Kidney (tissue), 14 donors: ENCODE data around the gene ABCB8. TPM values are rescaled to one million over a fixed set of nuclear protein-coding genes. Genes with fewer than 3 reads are reported as not detected.

ENCODE experiments used
- DNase-seq, 5 donors: peaks; one replicate each; pipeline ENCODE4 v3.0.0-alpha.2; 2013 to 2020
- FAIRE-seq: peaks from 2 replicates; lab custom pipeline; 2012; peaks lifted over from hg19 to GRCh38; lab: Jason Lieb, UNC
- H3K27ac ChIP-seq, 2 donors: one replicate each; pipeline ENCODE4 v1.7.0; 2013; ENCODE audit warnings: low read depth in 2 of 2, low read length in 2 of 2, inconsistent platforms in 1 of 2
- H3K27me3 ChIP-seq: one replicate; pipeline ENCODE4 v1.7.1; 2013; ENCODE audit warnings: low read length, inconsistent platforms; ENCODE audit not compliant: control insufficient read depth, insufficient read depth
- H3K36me3 ChIP-seq, 3 donors: one replicate each; pipeline versions ENCODE4 v1.7.0 to v1.7.1; 2013; ENCODE audit warnings: low read length in 3 of 3, control low read depth in 1 of 3, inconsistent platforms in 1 of 3; ENCODE audit not compliant: insufficient read depth in 3 of 3, control insufficient read depth in 2 of 3
- H3K4me1 ChIP-seq, 3 donors: one replicate each; pipeline versions ENCODE4 v1.7.0 to v1.7.1; 2013; ENCODE audit warnings: low read length in 3 of 3, inconsistent platforms in 1 of 3, low read depth in 1 of 3; ENCODE audit not compliant: control insufficient read depth in 2 of 3, insufficient read depth in 2 of 3
- H3K4me3 ChIP-seq, 3 donors: one replicate each; pipeline versions ENCODE4 v1.7.0 to v1.8.1; 2013; ENCODE audit warnings: low read length in 3 of 3, control low read depth in 1 of 3, inconsistent platforms in 1 of 3
- H3K9ac ChIP-seq, 3 donors: one replicate each; pipeline versions ENCODE4 v1.7.0 to v1.7.1; 2013; ENCODE audit warnings: low read length in 3 of 3, control low read depth in 1 of 3, inconsistent platforms in 1 of 3
- H3K9me3 ChIP-seq, 3 donors: one replicate each; pipeline versions ENCODE4 v1.7.0 to v1.7.1; 2013; ENCODE audit warnings: low read length in 3 of 3, control low read depth in 1 of 3, inconsistent platforms in 1 of 3; ENCODE audit not compliant: control insufficient read depth in 2 of 3, insufficient read depth in 1 of 3
- CTCF ChIP-seq: IDR thresholded peaks from 3 replicates; pipeline ENCODE4 v1.5.1; 2012; ENCODE audit warnings: mild to moderate bottlenecking, moderate library complexity, borderline replicate concordance; ENCODE audit not compliant: insufficient read depth; ENCODE audit errors: extremely low read depth
- intact Hi-C: fragments of 100-400 bp; cut with DNase I; formaldehyde crosslinking; loops from one replicate; pipeline ENCODE4 v1.11.1; 2022
- polyA plus RNA-seq: library from polyadenylated mRNA; stranded (reverse); fragments of 350-450 nt; fragmentation: Illumina TruSeq; extraction: RNeasy Lipid Tissue Mini Kit (QIAGEN cat#74804); gene quantifications from one replicate; pipeline ENCODE4 v1.2.3, GENCODE V29; 2014; ENCODE audit warnings: low read depth, low replicate concordance; ENCODE audit not compliant: insufficient read depth
- total RNA-seq: library from RNA; stranded (reverse); fragmentation: NEBNext Ultra II Directional; extraction: Animal tissue kit (Norgen Biotek cat#: 25700); gene quantifications from one replicate; pipeline ENCODE4 v1.2.1, GENCODE V29; 2021
- donor health status: control.
- donor health status: control.
- donor health status: control.
- donor health status: control.
- donor health status: control.
- donor health status: DM: yes; HTN: yes; CAD: no.
- donor health status: Normal renal cell carcinoma (clear cell type).

The ABCB8 gene
- total and polyA plus RNA-seq, 2 donors from 2014 or later, result 34.3 to 36.0 TPM

- intact Hi-C loops, result no loop called here
- no peak for FAIRE-seq
- TF ChIP-seq CTCF, result no peak
These were observed 67.0 kb downstream of the ABCB8 start for GRCh38 chr7:151095123-151095797.

DNA sequence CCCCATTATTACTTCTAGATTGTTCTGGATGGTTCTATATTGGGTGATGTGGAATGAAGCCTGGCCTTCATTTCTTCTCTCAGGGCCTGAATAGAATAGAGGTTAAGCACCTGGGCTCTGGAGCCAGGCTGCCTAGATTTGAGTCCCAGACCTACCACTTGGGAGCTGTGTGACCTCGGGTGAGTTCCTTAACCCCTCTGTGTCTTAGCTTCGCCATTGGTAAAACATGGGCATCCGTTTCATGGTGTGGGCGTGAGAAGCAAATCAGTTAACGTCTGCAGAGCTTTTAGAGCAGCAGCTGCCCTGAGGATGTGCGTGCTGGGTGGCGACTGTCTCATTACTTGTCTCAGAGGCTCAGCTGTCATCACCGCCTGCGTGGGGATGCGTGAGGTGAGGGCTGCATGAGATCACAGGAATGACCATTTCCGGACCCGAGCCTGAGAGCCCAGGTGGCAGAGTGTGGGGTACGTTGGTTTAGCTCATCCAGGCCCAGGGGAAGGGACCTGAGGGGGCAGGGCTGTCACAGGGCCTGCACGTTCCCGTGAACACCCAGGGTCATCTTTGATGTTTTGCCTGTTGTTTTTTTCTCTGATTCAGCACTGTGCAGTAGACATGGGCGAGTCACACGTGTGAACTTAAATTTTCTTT lies 67.7 kb downstream of the ABCB8 start:
- TF ChIP-seq CTCF, result no peak
- Histone ChIP-seq H3K4me1 (peaks cover 0 to 4% (median 2%) of the 10 kb centered on the region in 3 donors), H3K4me3 (no peak overlapping the region), H3K9me3 (no peaks in the 10 kb centered on the region), H3K27me3 (no peaks in the 10 kb centered on the region), H3K36me3 (no peaks in the 10 kb centered on the region), H3K27ac (no peak overlapping the region), H3K9ac (no peak overlapping the region)
- DNase-seq (peak in 1 of 5 donors; percentile 46), FAIRE-seq (no peak)
- intact Hi-C loops, result no loop called here

More at GRCh38 chr7:151095123-151095797, 67.0 kb downstream of the ABCB8 start:
- Histone ChIP-seq H3K4me3 (no peak overlapping the region), H3K27ac (no peak overlapping the region), H3K27me3 (no peaks in the 10 kb centered on the region), H3K4me1 (peaks cover 0 to 5% (median 2%) of the 10 kb centered on the region in 3 donors), H3K9ac (no peak overlapping the region), H3K36me3 (no peaks in the 10 kb centered on the region), H3K9me3 (no peaks in the 10 kb centered on the region)
- peak in 1 of 5 donors; percentile 32 for DNase-seq

Other genes starting within 250 kb of the ABCB8 start
- gene TMEM176B, start 228.1 kb upstream of the ABCB8 start, total RNA-seq, result 345 TPM
- gene TMEM176B, start 228.1 kb upstream of the ABCB8 start, polyA plus RNA-seq, result 542 TPM
- gene TMEM176A, start 227.7 kb upstream of the ABCB8 start, total RNA-seq, result 288 TPM
- 513 TPM for gene TMEM176A, start 227.7 kb upstream of the ABCB8 start, polyA plus RNA-seq
- 170 TPM for gene AOC1, start 175.9 kb upstream of the ABCB8 start, total RNA-seq
- gene AOC1, start 175.9 kb upstream of the ABCB8 start, polyA plus RNA-seq, result 99.1 TPM
- 1.3 TPM for gene KCNH2, start 50.1 kb upstream of the ABCB8 start, total RNA-seq
- gene KCNH2, start 50.1 kb upstream of the ABCB8 start, polyA plus RNA-seq, result 1.5 TPM
- 51.7 TPM for gene NOS3, start 37.4 kb upstream of the ABCB8 start, total RNA-seq
- 9.3 TPM for gene NOS3, start 37.4 kb upstream of the ABCB8 start, polyA plus RNA-seq
- 0.19 TPM for gene ATG9B, start 4.0 kb upstream of the ABCB8 start, total RNA-seq
- gene ATG9B, start 4.0 kb upstream of the ABCB8 start, polyA plus RNA-seq, result 0.19 TPM
- gene ASIC3, start 20.1 kb downstream of the ABCB8 start, total RNA-seq, result 1.9 TPM
- gene ASIC3, start 20.1 kb downstream of the ABCB8 start, polyA plus RNA-seq, result 3.1 TPM
- gene CDK5, start 29.4 kb downstream of the ABCB8 start, total RNA-seq, result 9.1 TPM
- 21.5 TPM for gene CDK5, start 29.4 kb downstream of the ABCB8 start, polyA plus RNA-seq
- 104 TPM for gene SLC4A2, start 31.1 kb downstream of the ABCB8 start, total RNA-seq
- 150 TPM for gene SLC4A2, start 31.1 kb downstream of the ABCB8 start, polyA plus RNA-seq
- 71.2 TPM for gene FASTK, start 52.4 kb downstream of the ABCB8 start, total RNA-seq
- gene FASTK, start 52.4 kb downstream of the ABCB8 start, polyA plus RNA-seq, result 116 TPM
- 36.9 TPM for gene TMUB1, start 55.0 kb downstream of the ABCB8 start, total RNA-seq
- 79.9 TPM for gene TMUB1, start 55.0 kb downstream of the ABCB8 start, polyA plus RNA-seq
- gene AGAP3, start 58.0 kb downstream of the ABCB8 start, total RNA-seq, result 64.4 TPM
- gene AGAP3, start 58.0 kb downstream of the ABCB8 start, polyA plus RNA-seq, result 35.8 TPM
- not detected for gene GBX1, start 139.2 kb downstream of the ABCB8 start, total RNA-seq
- not detected for gene GBX1, start 139.2 kb downstream of the ABCB8 start, polyA plus RNA-seq
- gene ASB10, start 158.8 kb downstream of the ABCB8 start, total RNA-seq, result not detected
- gene ASB10, start 158.8 kb downstream of the ABCB8 start, polyA plus RNA-seq, result 0.22 TPM
- not detected for gene H2BK1, start 182.0 kb downstream of the ABCB8 start, total RNA-seq
- gene H2BK1, start 182.0 kb downstream of the ABCB8 start, polyA plus RNA-seq, result not detected
- gene ABCF2, start 198.8 kb downstream of the ABCB8 start, total RNA-seq, result 30.8 TPM
- 22.5 TPM for gene ABCF2, start 198.8 kb downstream of the ABCB8 start, polyA plus RNA-seq
- 45.2 TPM for gene CHPF2, start 204.0 kb downstream of the ABCB8 start, total RNA-seq
- gene CHPF2, start 204.0 kb downstream of the ABCB8 start, polyA plus RNA-seq, result 15.6 TPM
- gene SMARCD3, start 220.2 kb downstream of the ABCB8 start, total RNA-seq, result 52.5 TPM
- gene SMARCD3, start 220.2 kb downstream of the ABCB8 start, polyA plus RNA-seq, result 46.4 TPM